ENCODE results near the gene CD101.

- no peak for TF ChIP-seq CTCF (IDR thresholded peaks at IDR 0.05; ENCODE audit: control extremely low read depth in 1 of 3, insufficient read depth in 1 of 3, low read depth in 1 of 3, low read length in 3 of 3)
- no peak for TF ChIP-seq RAD21 (IDR thresholded peaks at IDR 0.05 in 1 of 2, conservative IDR thresholded peaks at IDR 0.05 in 1 of 2; ENCODE audit: low read depth in 2 of 2, low read length in 2 of 2)
- no peak for TF ChIP-seq MAX (IDR thresholded peaks at IDR 0.05)
- TF ChIP-seq TBP (IDR thresholded peaks at IDR 0.05; ENCODE audit: low read depth, low read length), result no peak
- TF ChIP-seq POLR2A (IDR thresholded peaks at IDR 0.05; ENCODE audit: control extremely low read depth in 1 of 2, low read depth in 2 of 2, low read length in 2 of 2), result no peak
- TF ChIP-seq MAFK (IDR thresholded peaks at IDR 0.05; ENCODE audit: low read depth, low read length), result no peak
- TF ChIP-seq KDM1A (IDR thresholded peaks at IDR 0.05; ENCODE audit: borderline replicate concordance, low read length), result no peak
- no peak for TF ChIP-seq EZH2 (IDR thresholded peaks at IDR 0.05; ENCODE audit: low read depth, low read length, severe bottlenecking)
- TF ChIP-seq GABPA (IDR thresholded peaks at IDR 0.05; ENCODE audit: borderline replicate concordance, insufficient read depth, low read length), result no peak
- no peak for TF ChIP-seq POLR2AphosphoS5 (IDR thresholded peaks at IDR 0.05; ENCODE audit: low read depth, low read length)
Observed at GRCh38 chr1:116991171-116991845, 10.3 kb upstream of the CD101 start.
